ENCODE data around the gene BICC1. TPM values are rescaled to one million over a fixed set of nuclear protein-coding genes. Genes with fewer than 3 reads are reported as not detected.

The BICC1 gene
- total and polyA plus RNA-seq, 2 of the 8 experiments (the other 6 are each of a cell fraction or from before 2014, with no cell fraction given) = 0.20 to 0.73 TPM

- no peak overlapping the region for H4K8ac ChIP-seq (ENCODE audit: extremely low read depth, insufficient read depth, low read length)
- H2BK12ac ChIP-seq (ENCODE audit: low read depth, low read length) = no peak overlapping the region
- no peak overlapping the region for H2BK120ac ChIP-seq (replicated peaks; ENCODE audit: low read depth, low read length)
- H3K4me1 ChIP-seq (replicated peaks in 1 of 4; ENCODE audit: control insufficient read depth in 3 of 4, insufficient read depth in 4 of 4, low read length in 3 of 4) = peaks cover 0 to 3% (median 0%) of the 10 kb centered on the region in 4 experiments; a peak in 1 of 7 replicates
- DNase-seq (ENCODE audit: low read depth in 1 of 2, low spot score in 2 of 2) (no peak), FAIRE-seq (no peak)
- no peak overlapping the region for H4K91ac ChIP-seq (replicated peaks; ENCODE audit: insufficient read length, low read length)
- H4K20me1 ChIP-seq (replicated peaks in 1 of 2; ENCODE audit: control insufficient read depth in 1 of 2, insufficient read depth in 2 of 2, low read length in 2 of 2) = no peaks in the 10 kb centered on the region
- H2BK20ac ChIP-seq (ENCODE audit: low read length) = no peak overlapping the region
- no peaks in the 10 kb centered on the region for H3K79me2 ChIP-seq (ENCODE audit: control insufficient read depth in 1 of 2, insufficient read depth in 2 of 2, low read length in 2 of 2)
- no peaks in the 10 kb centered on the region for H3K9me3 ChIP-seq (ENCODE audit: insufficient read depth in 2 of 2, low read depth in 1 of 2, low read length in 1 of 2)
- WGBS, 2 experiments (ENCODE audit: extremely low coverage in 1 of 2, insufficient coverage in 1 of 2, insufficient read length in 1 of 2, insufficient replicate concordance in 2 of 2, low coverage in 1 of 2, low lambda C conversion rate in 2 of 2, missing lambda C conversion rate in 1 of 2) = 93% methylated on average over 8 of the region's 8 CpGs; no CpG with 5 or more reads in 1 of the 2 experiments
- H3K56ac ChIP-seq (replicated peaks; ENCODE audit: insufficient read length, low read depth, low read length) = no peak overlapping the region
- H3K23me2 ChIP-seq (ENCODE audit: low read depth, low read length) = no peaks in the 10 kb centered on the region
- H3K4ac ChIP-seq (replicated peaks; ENCODE audit: insufficient read length, low read depth, low read length) = no peak overlapping the region
- no peaks in the 10 kb centered on the region for H3K36me3 ChIP-seq (ENCODE audit: control insufficient read depth in 2 of 4, insufficient read depth in 4 of 4, low read length in 3 of 4)
- H3K79me1 ChIP-seq (ENCODE audit: low read depth, low read length) = no peaks in the 10 kb centered on the region
- TF ChIP-seq BCL11A (IDR thresholded peaks at IDR 0.05; ENCODE audit: low read depth in 2 of 2, low read length in 2 of 2) (no peak), CTCF (IDR thresholded peaks at IDR 0.05; ENCODE audit: control extremely low read depth in 1 of 3, insufficient read depth in 1 of 3, low read depth in 1 of 3, low read length in 3 of 3) (no peak), CHD1 (IDR thresholded peaks at IDR 0.05; ENCODE audit: low read depth, low read length) (no peak), TEAD4 (IDR thresholded peaks at IDR 0.05; ENCODE audit: low read depth, low read length) (no peak), SAP30 (IDR thresholded peaks at IDR 0.05; ENCODE audit: insufficient read depth, insufficient replicate concordance, low read length) (no peak), EGR1 (IDR thresholded peaks at IDR 0.05; ENCODE audit: borderline replicate concordance, low read depth, low read length) (no peak), ATF3 (IDR thresholded peaks at IDR 0.05; ENCODE audit: insufficient read depth, low read depth, low read length) (no peak), MAFK (IDR thresholded peaks at IDR 0.05; ENCODE audit: low read depth, low read length) (no peak), HDAC2 (IDR thresholded peaks at IDR 0.05; ENCODE audit: borderline replicate concordance in 1 of 2, low read depth in 2 of 2, low read length in 2 of 2) (no peak), RBBP5 (IDR thresholded peaks at IDR 0.05; ENCODE audit: borderline replicate concordance, low read depth, low read length) (no peak), POLR2AphosphoS5 (IDR thresholded peaks at IDR 0.05; ENCODE audit: low read depth, low read length) (no peak)
- no peak overlapping the region for H3K18ac ChIP-seq (ENCODE audit: extremely low read depth, low read length)
- no peak overlapping the region for H3K4me3 ChIP-seq (ENCODE audit: extremely low read depth in 1 of 4, insufficient read depth in 2 of 4, low read depth in 3 of 4, low read length in 4 of 4)
- no peaks in the 10 kb centered on the region for H3K27me3 ChIP-seq (replicated peaks in 1 of 4; ENCODE audit: control insufficient read depth in 3 of 4, extremely low read depth in 1 of 4, insufficient read depth in 3 of 4, low read length in 3 of 4)
- H3K14ac ChIP-seq (ENCODE audit: insufficient read length) = no peak overlapping the region
- H2AFZ ChIP-seq (ENCODE audit: low read length) = no peak overlapping the region
- H3K4me2 ChIP-seq (ENCODE audit: insufficient read depth in 1 of 2, low read depth in 2 of 2, low read length in 2 of 2) = no peak overlapping the region
- H2AK5ac ChIP-seq (ENCODE audit: low read depth, low read length) = no peak overlapping the region
- H3K9ac ChIP-seq (replicated peaks in 1 of 4; ENCODE audit: extremely low read depth in 1 of 4, low read depth in 3 of 4, low read length in 3 of 4) = no peak overlapping the region
- H2BK5ac ChIP-seq (ENCODE audit: low read depth, low read length) = no peak overlapping the region
- POLR2A ChIA-PET (ENCODE audit: partially characterized antibody) = no interaction called here
- no peak overlapping the region for H4K5ac ChIP-seq (ENCODE audit: insufficient read length, low read depth, low read length)
- H3K27ac ChIP-seq (ENCODE audit: low read depth, low read length) = no peak overlapping the region
- CTCF ChIA-PET (ENCODE audit: partially characterized antibody) = interaction anchor here (0.6 to 2.6 kb wide), 4 partner anchors 11 to 47 kb away, joined by 3 to 12 read pairs (median 3); no protein-coding TSS in a partner anchor
- no peak overlapping the region for H2BK15ac ChIP-seq (ENCODE audit: low read length)
- H3K23ac ChIP-seq (ENCODE audit: insufficient read length) = no peak overlapping the region
Measured at GRCh38 chr10:58578366-58578765, 65.7 kb downstream of the BICC1 start.
